ENCODE measurements around the gene VTI1A.

GRCh38 chr10:112753961-112754411 is 307.0 kb downstream of the VTI1A start:
- TF ChIP-seq CTCF (IDR thresholded peaks at IDR 0.05) (no peak), POLR2A (IDR thresholded peaks at IDR 0.05) (no peak)

All from thyroid gland (tissue), 4 donors.